Spleen (tissue), 7 donors: Measurements from ENCODE around the gene KLRB1.

ENCODE experiments used
- POLR2A ChIP-seq, 3 donors: fragments of 450-650 bp; IDR thresholded peaks; one replicate each; pipeline ENCODE4 v1.5.1; 2017; ENCODE audit warnings: antibody characterized with exemption in 3 of 3, mild to moderate bottlenecking in 1 of 3
- POLR2AphosphoS5 ChIP-seq, 3 donors: sonication (generic); formaldehyde crosslinking; IDR thresholded peaks; one replicate each; pipeline ENCODE4 v1.5.1; 2017; ENCODE audit warnings: antibody characterized with exemption in 3 of 3
- TF ChIP-seq, protein P1 (sequence below), 11 experiments: fragments of 200-600 bp in 7 of 11; fragments of 450-650 bp in 4 of 11; sonication (generic) in 4 of 11; IDR thresholded peaks in 8 of 11; conservative IDR thresholded peaks in 3 of 11; 1 replicate in 7 of 11; 2 replicates in 4 of 11; pipeline versions ENCODE4 v1.4.0 to v1.8.0; 2016 to 2021; ENCODE audit warnings: antibody characterized with exemption in 11 of 11, inconsistent platforms in 4 of 11, mild to moderate bottlenecking in 1 of 11
- donor health status: DM: no; HTN: no; CAD: no; lungs with moderate emphysema.
- donor health status: DM: no; HTN: no; CAD: no.
- donor health status: DM: no; HTN: no; CAD: no.

- TF ChIP-seq, protein P1, sequence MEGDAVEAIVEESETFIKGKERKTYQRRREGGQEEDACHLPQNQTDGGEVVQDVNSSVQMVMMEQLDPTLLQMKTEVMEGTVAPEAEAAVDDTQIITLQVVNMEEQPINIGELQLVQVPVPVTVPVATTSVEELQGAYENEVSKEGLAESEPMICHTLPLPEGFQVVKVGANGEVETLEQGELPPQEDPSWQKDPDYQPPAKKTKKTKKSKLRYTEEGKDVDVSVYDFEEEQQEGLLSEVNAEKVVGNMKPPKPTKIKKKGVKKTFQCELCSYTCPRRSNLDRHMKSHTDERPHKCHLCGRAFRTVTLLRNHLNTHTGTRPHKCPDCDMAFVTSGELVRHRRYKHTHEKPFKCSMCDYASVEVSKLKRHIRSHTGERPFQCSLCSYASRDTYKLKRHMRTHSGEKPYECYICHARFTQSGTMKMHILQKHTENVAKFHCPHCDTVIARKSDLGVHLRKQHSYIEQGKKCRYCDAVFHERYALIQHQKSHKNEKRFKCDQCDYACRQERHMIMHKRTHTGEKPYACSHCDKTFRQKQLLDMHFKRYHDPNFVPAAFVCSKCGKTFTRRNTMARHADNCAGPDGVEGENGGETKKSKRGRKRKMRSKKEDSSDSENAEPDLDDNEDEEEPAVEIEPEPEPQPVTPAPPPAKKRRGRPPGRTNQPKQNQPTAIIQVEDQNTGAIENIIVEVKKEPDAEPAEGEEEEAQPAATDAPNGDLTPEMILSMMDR (IDR thresholded peaks at IDR 0.05 in 8 of 11, conservative IDR thresholded peaks at IDR 0.05 in 3 of 11) = no peak
- TF ChIP-seq POLR2A (IDR thresholded peaks at IDR 0.05) (no peak), POLR2AphosphoS5 (IDR thresholded peaks at IDR 0.05) (no peak)
Measured at GRCh38 chr12:9643266-9643660, 35.5 kb upstream of the KLRB1 start.
